Measurements from ENCODE around the gene AHDC1.

Gene AHDC1

DNA sequence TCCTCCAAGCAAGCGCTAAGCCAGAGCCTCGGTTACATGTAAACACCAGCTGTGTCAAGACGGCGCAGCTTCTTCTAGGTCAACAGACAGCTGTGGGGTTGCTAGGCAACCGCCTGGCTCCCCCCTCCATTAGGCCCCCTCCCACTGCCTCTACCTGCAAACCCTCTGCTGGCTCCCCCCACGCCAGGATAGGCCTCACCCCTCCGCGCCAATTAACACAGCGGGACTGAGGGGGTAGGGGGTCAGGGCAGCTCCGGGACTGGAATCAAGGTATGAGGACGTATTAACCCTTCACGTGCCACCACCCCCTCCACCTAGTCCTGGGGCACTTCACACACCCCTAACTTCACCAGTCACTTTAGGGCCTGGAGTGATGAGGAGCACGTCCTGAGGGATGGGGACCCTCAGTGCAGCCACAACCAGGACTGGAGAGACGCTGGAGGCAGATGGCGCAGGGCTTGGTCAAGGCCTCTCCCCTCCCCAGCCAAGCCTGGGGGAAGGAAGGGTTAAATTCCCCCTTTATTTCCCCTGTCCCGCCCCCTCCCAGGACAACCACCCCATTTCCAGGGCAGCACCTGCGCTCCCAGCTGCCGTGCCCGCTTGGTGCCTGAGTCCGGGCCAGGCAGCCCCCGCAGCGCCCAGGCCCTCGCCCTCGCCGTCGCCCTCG lies 76.6 kb downstream of the AHDC1 start:
- no peak for DNase-seq

DNA sequence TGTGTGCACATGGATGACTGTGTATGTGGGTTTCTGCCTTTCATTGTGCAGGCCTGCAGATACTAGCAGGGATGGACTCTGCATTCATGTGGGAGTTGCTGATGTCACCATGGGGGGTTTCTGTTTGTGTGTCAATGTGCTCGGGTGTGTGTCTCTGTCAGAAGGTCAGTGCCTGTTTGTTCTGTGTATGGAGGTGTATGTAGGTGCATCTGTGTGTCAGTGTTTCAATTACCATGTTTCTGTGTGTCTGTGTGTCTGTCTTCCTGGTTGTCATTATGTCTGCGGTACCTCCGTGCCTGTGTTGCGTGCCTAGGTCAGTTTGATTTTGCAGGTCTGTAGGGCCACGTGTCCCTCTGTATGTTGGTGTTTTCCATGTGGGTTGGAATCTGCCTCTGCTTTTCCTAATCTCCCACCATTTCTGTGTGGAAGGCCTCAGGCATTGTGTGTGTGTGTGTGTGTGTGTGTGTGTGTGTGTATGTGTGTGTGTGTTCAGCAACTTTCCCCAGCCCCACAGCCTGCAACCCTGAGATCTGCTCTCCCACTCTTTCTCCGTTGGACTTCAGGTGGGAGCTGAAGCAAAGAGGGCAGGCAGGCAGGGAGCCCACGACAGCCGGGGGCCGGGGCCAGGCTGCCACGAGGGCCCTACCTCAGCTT lies 77.2 kb downstream of the AHDC1 start:
- DNase-seq, result no peak

DNA sequence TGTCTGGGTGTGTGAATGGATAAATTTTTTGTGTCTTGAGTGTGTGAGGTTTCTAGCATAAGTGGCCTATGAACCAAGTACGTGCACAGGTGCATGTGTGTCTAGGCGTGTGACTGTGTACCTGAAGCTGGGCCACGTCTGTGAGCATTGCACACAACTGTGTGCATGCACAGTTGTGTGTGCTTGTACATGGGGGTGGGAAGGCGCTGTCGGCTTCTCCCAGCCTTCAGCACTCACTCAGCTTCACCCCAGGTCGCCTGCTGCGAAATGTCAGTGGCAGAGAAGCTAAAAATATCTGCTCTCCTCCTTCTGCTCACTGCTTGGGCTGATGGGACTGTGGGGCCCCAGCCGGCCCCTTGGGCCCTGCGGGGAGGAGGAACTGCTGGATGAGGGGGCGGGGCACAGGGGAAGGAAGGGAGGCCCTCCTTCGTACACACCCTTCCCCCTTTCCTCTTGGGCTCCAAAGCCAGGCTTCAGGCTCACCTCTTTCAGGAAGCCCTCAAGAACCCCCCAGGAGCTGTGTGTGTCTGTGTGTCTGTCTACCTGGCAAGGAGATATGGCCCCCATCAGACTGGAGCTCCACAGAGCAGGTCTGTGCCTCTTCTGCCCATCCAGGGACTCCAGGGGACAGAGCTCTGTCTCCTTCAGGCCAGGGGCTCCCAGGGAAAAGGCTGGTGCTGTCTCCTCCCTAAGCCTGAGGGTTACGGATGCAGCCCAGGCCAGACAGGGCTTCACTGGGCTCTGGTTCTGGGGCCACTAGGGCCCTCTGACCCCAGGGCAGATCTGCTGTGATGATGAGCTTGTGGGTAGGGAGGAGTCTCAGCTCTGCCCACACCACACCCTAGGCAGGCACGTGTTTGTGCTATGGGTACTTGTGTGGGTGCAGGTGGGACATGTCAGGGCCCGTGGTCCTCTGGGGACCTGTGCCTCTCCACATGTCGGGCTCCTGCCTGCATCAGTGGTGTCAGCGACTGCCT lies 78.4 kb downstream of the AHDC1 start:
- peak; percentile 50 for DNase-seq

DNA sequence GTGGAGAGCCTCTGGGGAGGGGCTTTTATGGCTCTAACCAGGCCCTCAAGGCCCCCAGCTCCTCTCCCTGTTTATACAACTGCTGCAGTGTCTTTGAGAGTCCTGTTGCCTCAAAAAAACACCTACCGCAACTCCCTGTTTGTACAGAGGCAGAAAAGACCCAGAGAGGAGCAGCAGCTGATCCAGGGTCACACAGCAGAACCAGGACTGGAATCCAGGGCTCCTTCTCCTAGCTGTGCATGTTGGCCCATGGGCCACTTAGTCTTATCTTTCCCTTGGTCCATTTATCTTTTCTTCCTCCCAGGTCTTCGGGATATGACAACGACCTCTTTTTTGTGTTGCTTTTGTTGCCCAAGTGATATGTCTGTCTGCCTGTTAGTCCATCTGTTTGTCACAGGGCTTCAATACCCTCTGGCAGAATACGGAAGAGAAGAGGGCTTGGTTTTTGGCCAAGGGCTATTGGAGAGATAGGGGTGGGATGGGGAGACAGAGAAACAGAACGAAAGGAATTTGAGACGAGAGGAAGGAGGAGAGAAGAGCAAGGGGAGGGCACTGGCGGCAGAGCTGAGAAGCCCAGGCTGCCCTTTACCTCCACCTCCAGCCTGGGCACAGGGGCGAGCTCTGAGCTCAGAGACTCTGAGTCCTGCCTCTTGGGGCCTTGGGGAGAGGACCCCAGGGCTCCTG lies 80.5 kb downstream of the AHDC1 start:
- DNase-seq, result no peak

DNA sequence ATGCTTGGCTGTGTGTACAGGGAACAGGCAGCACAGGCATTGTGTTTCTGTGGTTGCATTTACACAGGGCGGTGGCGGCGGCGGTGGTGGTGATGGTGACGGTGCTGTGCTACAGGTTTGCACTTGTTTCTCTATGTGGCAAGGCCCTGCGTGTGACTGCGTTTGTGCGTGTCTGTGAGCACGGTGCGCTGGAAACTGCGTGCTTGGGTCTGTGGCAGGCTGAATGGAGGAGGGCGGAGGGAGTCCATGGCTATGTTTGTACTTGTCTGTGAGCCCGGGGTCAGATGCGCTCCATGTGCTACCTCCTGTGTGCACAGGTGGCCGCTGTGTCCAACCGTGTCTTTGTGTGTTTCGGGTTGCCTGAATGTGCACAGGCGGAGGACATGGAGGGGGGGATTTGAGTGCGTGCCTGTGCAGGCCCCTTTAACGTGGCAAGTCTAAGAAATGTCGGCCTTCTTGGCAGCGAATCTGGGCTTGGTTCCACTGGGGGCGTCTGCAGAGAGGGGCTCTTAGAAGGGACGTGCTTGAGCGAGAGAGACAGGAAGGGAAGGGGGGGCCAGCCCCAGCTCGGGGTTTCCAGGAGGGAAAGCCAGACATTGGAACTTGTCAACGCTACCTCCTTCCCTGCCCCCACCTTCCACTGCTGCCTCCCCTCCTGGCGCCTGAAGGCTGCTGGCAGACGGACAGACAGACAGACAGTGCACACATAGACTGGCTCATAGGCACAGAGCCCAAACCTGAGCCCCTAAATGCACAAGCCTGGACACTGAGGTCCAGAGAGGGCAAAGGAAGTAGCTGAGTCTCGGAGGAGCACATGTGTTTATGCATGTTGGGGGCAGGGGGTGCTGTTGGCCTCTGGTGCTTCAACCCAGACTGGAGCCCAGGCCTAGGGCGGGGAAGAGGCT lies 81.3 kb downstream of the AHDC1 start:
- peak; percentile 54 for DNase-seq

DNA sequence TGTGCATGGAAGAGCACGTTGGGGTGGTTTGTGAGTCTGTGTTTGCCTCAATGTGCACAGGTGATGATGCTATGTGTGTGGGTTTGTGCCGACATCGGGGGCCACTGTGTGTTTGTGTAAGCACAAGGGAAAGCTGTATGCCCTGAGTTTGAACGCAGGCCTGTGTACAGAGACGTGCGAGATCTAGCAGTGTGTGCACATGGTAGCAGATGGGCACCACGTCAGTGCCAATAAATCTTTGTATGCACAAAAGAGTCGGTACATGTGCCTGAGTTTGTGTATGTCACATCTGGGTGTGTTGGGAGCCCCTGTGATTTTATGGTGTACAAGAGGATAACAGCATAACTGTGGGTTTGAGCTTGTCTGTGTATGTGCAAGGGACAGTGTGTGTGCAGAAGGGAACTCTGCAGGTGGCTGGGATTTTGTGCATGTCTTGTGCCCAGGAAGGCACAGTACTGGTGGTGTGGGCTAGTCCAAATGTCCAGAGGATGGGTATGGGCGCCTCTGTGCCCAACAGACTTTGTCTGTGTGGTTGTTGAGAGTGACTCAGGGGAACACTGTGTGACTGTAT lies 82.0 kb downstream of the AHDC1 start:
- DNase-seq, result no peak

DNA sequence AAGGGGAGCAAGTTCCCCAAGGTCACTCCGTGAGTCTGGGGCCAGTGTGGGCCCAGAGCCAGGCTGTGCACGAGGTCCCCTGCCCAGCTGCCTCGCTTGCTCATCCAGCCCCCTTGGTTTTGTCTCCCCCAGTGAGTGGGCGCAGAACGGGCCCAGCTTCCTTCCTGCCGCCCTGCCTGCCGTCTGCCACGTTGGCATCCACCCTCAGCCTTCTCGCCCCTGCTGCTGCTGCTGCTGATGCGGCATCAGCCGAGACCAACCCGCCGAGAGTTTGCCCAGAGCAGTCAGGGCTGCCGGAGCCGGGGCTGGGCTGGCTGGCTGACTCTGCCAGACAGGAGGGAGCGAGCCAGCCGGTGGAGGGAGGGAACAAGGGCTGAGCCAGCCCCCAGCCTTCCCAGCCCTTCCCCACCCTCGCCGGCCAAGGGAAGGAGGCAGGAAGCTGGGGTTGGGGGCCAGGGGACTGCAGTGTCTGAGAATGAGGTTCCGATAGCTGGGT lies 82.6 kb downstream of the AHDC1 start:
- DNase-seq, result peak; percentile 49

DNA sequence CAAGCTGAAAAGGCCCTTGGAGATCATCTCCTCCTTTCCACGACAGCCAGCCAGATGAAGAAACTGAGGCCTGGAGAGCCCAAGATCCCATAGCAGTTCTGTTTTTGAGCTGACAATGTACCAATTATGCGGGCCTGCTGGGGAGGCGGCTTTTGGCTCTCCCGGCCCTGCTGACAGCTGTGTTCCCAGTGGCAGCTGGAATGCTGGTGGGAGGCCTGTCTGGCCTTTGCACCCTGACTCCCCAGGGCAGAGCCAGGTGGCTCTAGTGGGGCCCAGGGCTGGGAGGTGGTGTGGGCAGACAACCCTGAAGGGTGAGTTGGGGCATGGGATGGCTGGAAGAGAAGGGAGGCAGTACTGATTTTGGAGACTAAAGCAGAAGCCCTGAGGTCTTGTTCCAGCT lies 83.3 kb downstream of the AHDC1 start:
- DNase-seq, result no peak

DNA sequence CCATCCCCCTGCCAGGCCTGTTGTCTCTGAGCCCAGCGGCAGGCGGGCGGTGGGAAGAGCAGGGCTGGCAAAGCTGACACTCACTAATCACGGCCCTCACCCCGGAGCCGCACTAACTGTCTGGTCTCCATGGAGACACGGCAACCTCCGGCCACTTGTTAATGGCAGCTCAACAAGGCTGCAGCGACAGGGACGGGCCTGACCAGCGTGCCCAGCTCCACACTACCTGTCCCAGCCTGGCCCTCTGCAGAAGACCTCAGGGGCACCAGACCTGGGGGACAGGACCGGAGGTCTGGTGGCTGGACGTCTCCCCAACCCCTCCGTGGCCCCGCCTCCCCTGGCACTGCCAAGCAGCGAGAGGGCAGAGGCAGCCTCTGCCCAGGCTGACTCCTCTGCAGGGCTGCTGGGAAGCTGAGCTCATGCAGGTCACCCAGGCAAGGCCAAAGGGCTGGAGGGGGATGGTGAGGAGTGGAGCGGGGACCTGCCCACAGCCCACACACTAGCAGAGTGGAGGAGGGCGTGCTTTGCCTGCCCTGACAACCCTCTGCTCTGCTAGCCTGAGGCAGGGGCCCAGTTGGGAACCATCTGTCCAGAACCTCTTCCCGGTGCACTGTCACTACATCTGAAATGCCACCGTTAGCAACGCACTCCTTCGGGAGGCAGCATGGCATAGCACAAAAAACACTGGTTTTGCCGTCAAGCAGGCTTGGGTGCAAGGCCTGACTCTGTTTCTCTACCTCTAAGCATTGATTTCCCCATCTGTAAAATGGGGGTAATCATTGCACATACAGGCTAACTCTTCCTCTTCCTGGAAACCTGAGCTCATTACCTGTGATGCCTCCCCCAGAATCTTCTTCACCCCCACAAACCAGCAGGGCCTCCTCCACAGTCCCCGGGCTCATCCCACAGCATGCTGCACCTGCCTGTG lies 84.3 kb downstream of the AHDC1 start:
- DNase-seq, result no peak

DNA sequence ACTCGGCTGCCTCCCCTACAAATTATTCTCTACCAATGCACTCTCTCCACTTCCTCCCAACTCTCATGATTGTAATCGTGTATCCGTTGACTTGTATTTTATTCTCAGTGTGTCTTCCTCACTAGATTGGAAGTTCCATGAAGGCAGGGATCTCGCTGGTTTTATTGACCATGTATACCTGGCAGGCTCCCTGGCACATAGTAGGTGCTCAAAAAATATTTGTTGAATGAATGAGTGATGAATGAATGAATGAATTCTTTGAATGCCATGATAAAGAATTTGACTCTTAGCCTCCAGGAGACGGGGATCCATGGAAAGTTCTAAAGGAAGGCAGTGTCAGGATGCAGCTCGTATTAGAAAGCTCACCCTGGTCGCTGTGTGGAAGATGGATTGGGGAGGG lies 85.1 kb downstream of the AHDC1 start:
- no peak for DNase-seq

DNA sequence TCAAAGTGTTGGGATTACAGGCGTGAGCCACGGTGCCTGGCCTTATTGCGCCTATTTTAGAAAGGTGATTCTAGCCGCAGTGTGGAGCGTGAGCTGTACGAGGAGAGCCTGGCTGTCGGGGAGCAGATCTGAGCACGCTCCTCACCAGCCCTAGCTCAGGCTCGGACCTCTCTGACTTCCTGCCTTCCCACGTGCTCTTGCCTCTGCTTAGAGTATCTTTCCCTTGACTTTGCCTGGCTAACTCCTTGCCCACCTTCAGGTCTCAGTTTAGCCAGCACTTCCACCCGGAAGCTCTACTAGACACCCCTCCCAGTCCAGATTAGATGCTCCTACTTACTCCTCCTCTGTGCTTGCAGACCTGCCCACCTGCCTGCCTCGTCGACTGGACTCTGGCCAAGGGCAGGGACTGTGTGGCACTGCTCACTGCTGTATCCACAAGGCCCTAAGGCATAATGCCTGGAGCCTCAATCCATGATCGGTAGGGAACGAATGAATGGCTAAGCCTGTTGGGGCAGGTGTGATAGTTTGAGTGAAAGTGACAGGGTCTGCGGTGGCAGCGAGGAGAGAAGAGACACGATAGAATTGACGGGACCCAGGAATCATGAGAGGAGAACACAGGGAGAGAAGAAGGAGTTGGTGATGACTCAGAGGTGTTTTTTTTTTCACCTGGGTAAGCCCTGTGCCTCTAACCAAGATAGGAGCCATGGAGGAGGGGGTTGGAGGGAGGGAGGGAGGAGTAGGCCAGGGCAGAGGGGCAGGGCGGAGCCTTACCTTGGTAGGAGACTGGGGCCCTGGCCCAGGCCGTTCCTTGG lies 85.8 kb downstream of the AHDC1 start:
- DNase-seq, result no peak

DNA sequence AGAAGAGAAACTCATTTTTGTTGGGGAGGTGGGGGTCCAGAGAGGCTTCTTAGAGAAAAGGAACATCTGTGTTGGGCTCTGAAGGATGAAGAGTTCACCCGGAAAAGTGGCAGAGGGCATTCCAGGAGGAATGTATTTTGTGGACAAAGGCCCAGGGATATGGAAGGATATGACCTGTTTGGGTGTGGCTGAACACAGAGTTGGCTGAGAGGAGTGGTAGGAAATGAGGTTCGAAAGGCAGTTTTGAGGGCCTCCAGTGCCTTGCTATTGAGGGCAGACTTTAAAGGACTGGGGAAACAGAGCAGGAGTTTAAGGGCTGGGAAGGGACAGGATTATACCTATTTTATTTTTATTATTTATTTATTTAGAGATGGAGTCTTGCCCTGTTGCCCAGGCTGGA lies 86.6 kb downstream of the AHDC1 start:
- DNase-seq, result no peak

DNA sequence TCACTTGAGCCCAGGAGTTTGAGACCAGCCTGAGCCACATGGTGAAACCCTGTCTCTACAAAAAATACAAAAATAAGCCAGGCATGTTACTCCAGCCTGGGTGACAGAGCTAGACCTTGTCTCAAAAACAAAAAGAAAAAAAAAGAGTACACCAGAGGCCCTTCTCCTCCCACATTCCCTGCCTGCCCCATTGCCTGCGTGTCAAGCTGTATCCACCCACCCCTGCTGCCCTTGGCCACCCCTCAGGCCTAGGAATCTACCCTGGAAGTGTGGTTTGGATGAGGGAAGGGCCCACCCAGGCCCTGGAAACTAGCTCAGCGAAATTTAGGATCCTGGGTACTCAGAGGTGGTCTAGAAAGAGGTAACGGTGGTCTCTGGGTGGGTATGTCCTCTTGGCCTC lies 88.3 kb downstream of the AHDC1 start:
- no peak for DNase-seq

DNA sequence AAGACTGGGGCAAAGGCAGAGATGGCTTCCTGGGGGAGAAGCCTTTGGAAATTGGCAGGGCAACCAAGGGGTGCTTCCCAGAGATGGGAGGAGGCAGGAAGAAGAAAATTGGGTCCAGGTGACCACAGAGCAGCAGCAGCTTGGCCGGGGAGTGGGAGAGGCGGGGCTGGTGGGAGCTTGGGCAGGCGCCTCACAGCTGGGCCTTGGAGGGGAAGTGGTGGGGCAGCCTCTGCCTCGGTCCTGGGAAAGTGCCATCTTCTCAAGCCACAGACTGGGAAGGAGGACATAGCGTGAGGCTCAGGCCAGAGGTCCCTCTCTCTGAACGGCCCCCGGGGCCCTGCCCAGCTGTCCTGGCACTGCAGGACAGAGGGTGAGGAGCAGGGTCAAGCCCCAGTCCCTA lies 90.0 kb downstream of the AHDC1 start:
- DNase-seq, result no peak

DNA sequence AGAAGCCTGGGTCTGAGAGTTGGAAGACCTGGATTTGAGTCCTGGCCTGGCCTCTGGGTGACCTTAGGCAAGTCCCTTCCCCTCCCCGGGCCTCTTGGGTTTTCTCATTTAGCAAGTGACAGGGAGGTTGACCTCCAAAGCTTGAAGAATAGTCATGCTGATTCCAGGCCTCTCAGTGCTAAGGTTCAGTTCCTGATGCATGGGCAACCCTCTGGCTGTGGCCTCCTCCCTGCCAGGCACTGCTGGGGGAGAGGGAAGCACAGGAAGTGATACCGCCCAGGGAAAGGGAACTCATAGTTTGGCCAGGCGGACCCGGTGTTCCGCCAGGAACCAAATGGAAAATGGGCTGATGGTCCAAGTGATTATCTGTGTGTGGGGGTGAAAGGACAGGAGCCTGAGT lies 90.4 kb downstream of the AHDC1 start:
- DNase-seq, result no peak

DNA sequence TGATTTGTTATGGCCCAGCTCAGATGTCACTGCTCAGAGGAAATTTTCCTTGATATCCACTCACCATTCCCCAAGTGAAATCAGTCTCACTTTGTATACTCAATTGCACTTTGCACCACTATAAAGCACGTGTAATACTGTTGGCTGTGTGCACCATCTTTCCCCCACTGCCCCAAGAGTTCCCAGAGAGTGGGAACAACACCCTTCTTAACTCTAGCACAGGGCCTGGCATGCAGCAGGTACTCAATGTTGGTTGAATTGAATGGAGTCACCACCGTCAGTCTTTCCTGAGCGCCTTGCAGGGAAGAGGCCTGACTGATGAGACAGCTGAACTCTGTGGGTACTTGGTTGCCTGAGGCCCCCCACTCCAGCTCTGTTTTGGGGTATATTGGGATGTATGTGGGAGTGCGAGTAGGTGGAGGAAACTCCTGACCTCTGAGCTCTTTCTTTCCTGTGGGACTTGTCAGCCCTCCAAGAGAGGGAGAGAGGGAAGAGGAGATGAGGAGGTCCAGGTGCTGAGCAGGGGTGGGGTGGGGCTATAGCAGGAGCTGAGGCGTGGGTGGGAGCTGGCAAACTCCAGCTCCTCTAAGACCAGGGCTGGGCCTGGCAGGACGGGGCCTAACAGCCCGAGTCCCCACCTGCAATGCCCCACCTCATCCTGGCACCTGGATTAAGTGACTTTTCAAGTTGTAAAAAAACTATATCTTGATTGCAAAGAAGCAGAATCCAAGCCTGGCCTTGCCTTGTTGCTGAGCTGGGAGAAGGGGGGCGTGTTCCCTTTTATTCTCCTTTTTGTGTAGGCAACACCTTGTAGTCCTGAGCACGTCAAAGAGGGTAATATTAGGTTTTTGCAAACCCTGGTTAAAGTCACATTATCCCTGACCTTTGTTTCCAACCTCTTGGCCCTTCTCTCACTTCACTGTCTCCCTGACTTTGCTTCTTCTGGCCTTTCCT lies 94.5 kb downstream of the AHDC1 start:
- no peak for DNase-seq

DNA sequence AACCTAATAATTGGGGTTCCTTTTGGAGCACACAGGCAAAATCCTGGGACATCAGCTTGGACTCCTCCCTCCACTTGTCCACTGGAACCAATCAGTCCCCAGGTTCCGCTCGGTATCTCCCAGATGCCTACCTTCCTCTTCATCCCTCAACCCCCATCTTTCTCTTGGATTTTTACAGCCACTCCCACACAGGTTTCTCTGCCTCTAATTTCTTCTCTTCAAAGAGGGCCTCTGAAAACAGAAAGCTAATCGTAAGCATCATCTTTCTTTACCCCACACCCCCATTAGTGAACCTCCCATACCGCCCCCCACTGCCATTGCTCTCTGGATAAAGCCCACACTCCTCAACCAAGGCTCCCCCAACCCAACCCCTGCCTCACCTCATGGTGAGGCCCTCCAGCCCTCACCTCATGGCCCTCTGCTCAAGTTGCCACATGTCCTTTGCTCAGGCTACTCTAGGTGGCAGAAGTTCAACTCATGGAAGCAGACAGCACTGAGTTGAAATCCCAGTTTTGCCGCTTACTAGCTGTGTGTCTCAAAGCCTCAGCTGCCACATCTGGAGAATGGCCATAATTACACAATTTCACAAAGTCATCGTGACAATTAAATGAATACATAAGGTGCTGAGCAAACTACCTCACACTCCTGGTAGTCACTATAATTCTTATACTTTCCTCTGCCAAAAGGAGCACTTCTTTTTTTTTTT lies 95.8 kb downstream of the AHDC1 start:
- DNase-seq, result no peak

DNA sequence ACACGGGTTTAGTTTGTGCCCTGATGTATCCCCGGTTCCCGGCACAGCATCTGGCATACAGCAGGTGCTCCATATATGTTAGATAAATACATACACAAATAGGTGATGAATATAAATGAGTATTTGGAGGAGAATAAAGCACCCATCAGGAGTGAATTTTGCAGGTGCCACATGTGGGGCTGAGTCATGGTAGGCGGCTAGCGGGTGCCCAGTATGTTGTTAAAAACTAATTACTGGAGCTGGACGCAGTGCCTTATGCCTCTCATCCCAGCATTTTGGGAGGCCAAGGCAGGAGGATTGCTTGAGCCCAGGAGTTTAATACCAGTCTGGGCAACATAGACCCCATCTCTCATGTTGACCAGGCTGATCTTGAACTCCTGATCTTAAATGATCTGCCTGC lies 97.2 kb downstream of the AHDC1 start:
- DNase-seq, result no peak
